CD14-positive monocyte (primary cell): ENCODE measurements around the gene RAB18. TPM values are rescaled to one million over a fixed set of nuclear protein-coding genes. Genes with fewer than 3 reads are reported as not detected.

Experiments used
- DNase-seq, 3 donors: peaks; one replicate each; pipeline ENCODE4 v3.0.0-alpha.2; 2011 to 2022
- H2AFZ ChIP-seq: 2 replicates; pipeline ENCODE4 v1.6.0; 2012; ENCODE audit warnings: mild to moderate bottlenecking, low read depth, low read length, inconsistent platforms; ENCODE audit not compliant: insufficient read depth, poor library complexity, severe bottlenecking
- H3K27ac ChIP-seq, 2 donors: 1 replicate in 1 of 2; 2 replicates in 1 of 2; pipeline ENCODE4 v1.5.1; 2012 to 2013; ENCODE audit warnings: low read length in 2 of 2, control low read depth in 1 of 2, inconsistent platforms in 1 of 2, low read depth in 1 of 2, mild to moderate bottlenecking in 1 of 2
- H3K27me3 ChIP-seq, 2 donors: one replicate each; pipeline versions ENCODE4 v1.6.0 to v1.6.1; 2011 to 2013; ENCODE audit warnings: low read length in 2 of 2; ENCODE audit not compliant: control insufficient read depth in 2 of 2, insufficient read depth in 2 of 2
- H3K36me3 ChIP-seq, 2 donors: replicated peaks in 1 of 2; 1 replicate in 1 of 2; 2 replicates in 1 of 2; pipeline versions ENCODE4 v1.5.1 to v1.6.1; 2012 to 2013; ENCODE audit warnings: low read length in 2 of 2, control low read depth in 1 of 2, inconsistent platforms in 1 of 2, mild to moderate bottlenecking in 1 of 2; ENCODE audit not compliant: insufficient read depth in 2 of 2, control insufficient read depth in 1 of 2
- H3K4me1 ChIP-seq, 2 donors: 1 replicate in 1 of 2; 2 replicates in 1 of 2; pipeline versions ENCODE4 v1.5.1 to v1.6.1; 2012 to 2013; ENCODE audit warnings: low read length in 2 of 2, control low read depth in 1 of 2, inconsistent platforms in 1 of 2, mild to moderate bottlenecking in 1 of 2, moderate library complexity in 1 of 2; ENCODE audit not compliant: insufficient read depth in 2 of 2, control insufficient read depth in 1 of 2
- H3K4me2 ChIP-seq: replicated peaks from 2 replicates; pipeline ENCODE3; 2012; ENCODE audit warnings: low read length, moderate library complexity, mild to moderate bottlenecking; ENCODE audit not compliant: poor library complexity, severe bottlenecking; ENCODE audit errors: extremely low read depth
- H3K4me3 ChIP-seq, 3 experiments: fragments of 200-600 bp in 1 of 3; sonication (generic) in 1 of 3; replicated peaks in 1 of 3; 1 replicate in 2 of 3; 2 replicates in 1 of 3; pipeline ENCODE4 v1.5.1; 2011 to 2013; ENCODE audit warnings: low read length in 3 of 3, mild to moderate bottlenecking in 3 of 3, control low read depth in 2 of 3, low read depth in 2 of 3, inconsistent platforms in 1 of 3, moderate library complexity in 1 of 3
- H3K79me2 ChIP-seq: 2 replicates; pipeline ENCODE4 v1.6.0; 2012; ENCODE audit warnings: mild to moderate bottlenecking, control low read depth, inconsistent platforms, low read length, moderate library complexity; ENCODE audit not compliant: insufficient read depth
- H3K9ac ChIP-seq: 2 replicates; pipeline ENCODE4 v1.6.0; 2017; ENCODE audit warnings: low read length, mild to moderate bottlenecking; ENCODE audit not compliant: insufficient read depth, poor library complexity, severe bottlenecking
- H3K9me3 ChIP-seq, 2 donors: replicated peaks in 1 of 2; 1 replicate in 1 of 2; 2 replicates in 1 of 2; pipeline versions ENCODE4 v1.5.1 to v1.6.1; 2012 to 2013; ENCODE audit warnings: low read length in 2 of 2, control low read depth in 1 of 2; ENCODE audit not compliant: control insufficient read depth in 1 of 2, insufficient read depth in 1 of 2
- H4K20me1 ChIP-seq: 2 replicates; pipeline ENCODE4 v1.6.0; 2012; ENCODE audit warnings: mild to moderate bottlenecking, low read length, control low read depth, moderate library complexity; ENCODE audit not compliant: insufficient read depth
- H3K27ac Mint-ChIP-seq, 7 donors: one replicate each; pipeline ENCODE4 v1.8.0; 2020; ENCODE audit warnings: mild to moderate bottlenecking in 7 of 7, mixed read lengths in 7 of 7, moderate library complexity in 6 of 7, inconsistent platforms in 2 of 7
- H3K27me3 Mint-ChIP-seq, 3 donors: one replicate each; pipeline ENCODE4 v1.8.0; 2021 to 2022; ENCODE audit warnings: low read depth in 3 of 3, mild to moderate bottlenecking in 3 of 3, mixed read lengths in 3 of 3, moderate library complexity in 3 of 3, inconsistent platforms in 1 of 3
- H3K36me3 Mint-ChIP-seq, 2 donors: one replicate each; pipeline ENCODE4 v1.8.0; 2020; ENCODE audit warnings: mixed read lengths in 2 of 2, inconsistent platforms in 1 of 2, mild to moderate bottlenecking in 1 of 2
- H3K4me1 Mint-ChIP-seq: one replicate; pipeline ENCODE4 v1.8.0; 2020; ENCODE audit warnings: mild to moderate bottlenecking, mixed read lengths
- H3K4me3 Mint-ChIP-seq, 2 donors: one replicate each; pipeline ENCODE4 v1.8.0; 2020; ENCODE audit warnings: mild to moderate bottlenecking in 2 of 2, mixed read lengths in 2 of 2, moderate library complexity in 1 of 2
- H3K9me3 Mint-ChIP-seq, 7 donors: one replicate each; pipeline ENCODE4 v1.8.0; 2020 to 2022; ENCODE audit warnings: mixed read lengths in 7 of 7, mild to moderate bottlenecking in 6 of 7, moderate library complexity in 6 of 7, inconsistent platforms in 2 of 7
- WGBS: methylation state at CpG from one replicate; pipeline ENCODE4 v1.1.5; 2013; ENCODE audit warnings: missing lambda C conversion rate; ENCODE audit not compliant: insufficient coverage; 5-methylcytosine and 5-hydroxymethylcytosine counted together
- intact Hi-C, 2 donors: fragments of 100-400 bp; cut with micrococcal nuclease; formaldehyde crosslinking; loops; one replicate each; pipeline versions ENCODE4 v1.15.0 to v1.15.1; 2023
- polyA plus RNA-seq, 3 donors: library from polyadenylated mRNA; depleted of rRNA in 1 of 3; unstranded in 2 of 3; stranded (reverse) in 1 of 3; fragments of 300-500 nt in 2 of 3; fragments of >200 nt in 1 of 3; fragmentation: Illumina TruSeq in 2 of 3; gene quantifications; 1 replicate in 2 of 3; 2 replicates in 1 of 3; pipeline ENCODE4 v1.2.3, GENCODE V29; 2012 to 2021
- TF ChIP-seq, protein P1 (sequence below): fragments of 200-600 bp; IDR thresholded peaks from one replicate; pipeline ENCODE4 v1.8.0; 2022; ENCODE audit warnings: antibody characterized with exemption, mild to moderate bottlenecking

Gene RAB18
- polyA plus RNA-seq, 3 donors = 22.1 to 133 (median 117) TPM

DNA sequence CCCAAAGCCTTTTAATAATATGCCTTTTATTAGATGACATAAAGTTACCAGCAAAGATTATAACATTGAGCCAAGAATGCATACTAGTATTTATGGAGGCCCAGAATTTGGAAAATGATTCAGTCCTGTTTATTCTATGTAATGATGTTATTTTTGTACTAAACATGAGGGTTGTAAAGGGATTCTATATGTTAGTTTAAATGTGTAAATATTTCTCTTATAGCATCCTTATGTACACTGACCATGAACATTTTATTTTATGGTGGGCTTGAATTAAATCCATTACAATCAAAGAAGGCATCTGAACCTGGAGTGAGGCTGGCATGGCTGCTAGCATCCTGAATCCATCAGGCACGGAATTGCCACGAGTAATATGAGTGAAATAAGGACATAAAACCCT is 80.2 kb downstream of the RAB18 start:
- H3K9me3 Mint-ChIP-seq = peaks cover 0 to 10% (median 7%) of the 10 kb centered on the region in 7 donors
- H3K4me3 Mint-ChIP-seq = no peak overlapping the region
- H3K36me3 Mint-ChIP-seq = no peaks in the 10 kb centered on the region
- H3K9ac ChIP-seq = no peak overlapping the region
- H3K27me3 Mint-ChIP-seq = peaks cover 0 to 5% (median 0%) of the 10 kb centered on the region in 3 donors
- H3K4me3 ChIP-seq = no peak overlapping the region
- TF ChIP-seq, protein P1, sequence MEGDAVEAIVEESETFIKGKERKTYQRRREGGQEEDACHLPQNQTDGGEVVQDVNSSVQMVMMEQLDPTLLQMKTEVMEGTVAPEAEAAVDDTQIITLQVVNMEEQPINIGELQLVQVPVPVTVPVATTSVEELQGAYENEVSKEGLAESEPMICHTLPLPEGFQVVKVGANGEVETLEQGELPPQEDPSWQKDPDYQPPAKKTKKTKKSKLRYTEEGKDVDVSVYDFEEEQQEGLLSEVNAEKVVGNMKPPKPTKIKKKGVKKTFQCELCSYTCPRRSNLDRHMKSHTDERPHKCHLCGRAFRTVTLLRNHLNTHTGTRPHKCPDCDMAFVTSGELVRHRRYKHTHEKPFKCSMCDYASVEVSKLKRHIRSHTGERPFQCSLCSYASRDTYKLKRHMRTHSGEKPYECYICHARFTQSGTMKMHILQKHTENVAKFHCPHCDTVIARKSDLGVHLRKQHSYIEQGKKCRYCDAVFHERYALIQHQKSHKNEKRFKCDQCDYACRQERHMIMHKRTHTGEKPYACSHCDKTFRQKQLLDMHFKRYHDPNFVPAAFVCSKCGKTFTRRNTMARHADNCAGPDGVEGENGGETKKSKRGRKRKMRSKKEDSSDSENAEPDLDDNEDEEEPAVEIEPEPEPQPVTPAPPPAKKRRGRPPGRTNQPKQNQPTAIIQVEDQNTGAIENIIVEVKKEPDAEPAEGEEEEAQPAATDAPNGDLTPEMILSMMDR = no peak
- no peaks in the 10 kb centered on the region for H3K79me2 ChIP-seq
- no peak overlapping the region for H2AFZ ChIP-seq
- no peak overlapping the region for H3K27ac Mint-ChIP-seq
- H3K4me2 ChIP-seq = no peak overlapping the region
- intact Hi-C loops = no loop called here
- peaks cover 0 to 5% of the 10 kb centered on the region in 2 donors for H3K9me3 ChIP-seq
- H3K4me1 Mint-ChIP-seq = no peaks in the 10 kb centered on the region
- no peaks in the 10 kb centered on the region for H3K27me3 ChIP-seq
- no peak for DNase-seq
- no CpG with 5 or more reads among the region's 2 CpGs for WGBS
- H4K20me1 ChIP-seq = no peaks in the 10 kb centered on the region
- H3K36me3 ChIP-seq = no peaks in the 10 kb centered on the region
- no peaks in the 10 kb centered on the region for H3K4me1 ChIP-seq
- H3K27ac ChIP-seq = no peak overlapping the region

Other genes with a start within 250 kb of the RAB18 start
- gene MKX, start 241.5 kb downstream of the RAB18 start, polyA plus RNA-seq = not detected